ENCODE results near the gene SLC6A3. TPM values are rescaled to one million over a fixed set of nuclear protein-coding genes. Genes with fewer than 3 reads are reported as not detected.

The SLC6A3 gene
- total and polyA plus RNA-seq, 10 donors = 0.02 to 0.27 (median 0.07) TPM; not detected in 4

DNA sequence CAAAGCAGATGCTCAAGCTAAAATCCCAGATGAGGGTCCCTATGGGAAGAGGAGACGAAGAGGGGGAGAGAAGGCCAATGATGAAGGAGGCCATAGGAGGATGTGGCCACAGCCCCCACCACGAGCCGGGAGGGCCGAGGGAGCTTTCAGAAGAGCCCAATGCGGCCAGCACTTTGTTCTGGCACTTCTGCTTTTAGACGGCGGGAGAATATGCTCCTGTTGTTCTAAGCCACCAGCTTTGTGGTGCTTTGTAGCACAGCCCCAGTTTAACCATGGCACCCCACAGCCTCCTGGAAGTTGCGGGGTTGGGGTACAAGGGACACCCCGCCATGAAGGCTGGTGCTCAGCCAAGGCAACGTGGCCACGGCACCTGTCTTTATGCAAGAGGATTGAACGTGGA is 45.1 kb upstream of the SLC6A3 start:
- H3K27ac ChIP-seq = peak overlapping the region; percentile 37 to 96 (median 74)
- DNase-seq = no peak
- peak overlapping the region in 1 of 8 donors; percentile 42 for H3K4me3 ChIP-seq
- intact Hi-C loops (cut with DNase I; ENCODE audit: low total_unique reads) = loop anchor here (5.0 kb wide), 1 partner anchor 37 kb away; no protein-coding TSS in a partner anchor
- H3K9me3 ChIP-seq = no peaks in the 10 kb centered on the region
- no peaks in the 10 kb centered on the region for H3K27me3 ChIP-seq (replicated peaks in 1 of 7)
- H3K36me3 ChIP-seq = peaks cover 0 to 98% (median 81%) of the 10 kb centered on the region in 6 donors
- TF ChIP-seq POLR2AphosphoS5 (IDR thresholded peaks at IDR 0.05) (peak; percentile 31 to 59 (median 57)), CTCF (IDR thresholded peaks at IDR 0.05 in 8 of 11, conservative IDR thresholded peaks at IDR 0.05 in 3 of 11) (no peak)
- H3K4me1 ChIP-seq = peaks cover 26 to 100% (median 83%) of the 10 kb centered on the region in 6 donors
- WGBS, 5 donors = 41 to 64% (median 60%) methylated on average over 12 of the region's 12 CpGs

DNA sequence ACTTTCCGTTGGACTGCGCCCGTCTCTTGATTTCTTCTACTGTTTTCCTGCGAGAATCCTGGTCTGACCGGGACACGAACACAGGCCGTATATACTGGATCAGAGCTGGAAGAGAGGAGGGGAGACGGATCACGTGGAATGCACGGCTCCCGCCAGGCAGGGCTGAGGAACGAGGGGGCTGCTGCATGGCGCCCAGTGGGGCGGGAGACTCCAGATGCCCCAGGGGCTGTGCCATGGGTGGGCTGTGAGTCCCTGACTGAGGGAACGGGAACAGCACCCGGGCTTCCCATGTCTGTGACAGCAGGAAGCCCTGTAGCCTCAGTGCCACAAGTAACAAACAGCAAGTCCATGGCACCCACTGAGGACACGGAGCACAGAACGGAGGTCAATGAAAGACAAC is 44.5 kb upstream of the SLC6A3 start:
- Histone ChIP-seq H3K27me3 (replicated peaks in 1 of 7) (no peaks in the 10 kb centered on the region), H3K4me1 (peaks cover 27 to 100% (median 83%) of the 10 kb centered on the region in 6 donors), H3K27ac (peak overlapping the region; percentile 56 to 96 (median 74)), H3K36me3 (peaks cover 0 to 100% (median 86%) of the 10 kb centered on the region in 6 donors), H3K4me3 (peak overlapping the region in 1 of 8 donors; percentile 42), H3K9me3 (no peaks in the 10 kb centered on the region)
- WGBS, 5 donors = 81 to 95% (median 91%) methylated on average over 18 of the region's 18 CpGs
- no peak for DNase-seq
- TF ChIP-seq POLR2A (IDR thresholded peaks at IDR 0.05) (no peak), POLR2AphosphoS5 (IDR thresholded peaks at IDR 0.05) (no peak), CTCF (IDR thresholded peaks at IDR 0.05 in 8 of 11, conservative IDR thresholded peaks at IDR 0.05 in 3 of 11) (no peak)
- intact Hi-C loops (cut with DNase I; ENCODE audit: low total_unique reads) = loop anchor here (5.0 kb wide), 1 partner anchor 38 kb away; no protein-coding TSS in a partner anchor

DNA sequence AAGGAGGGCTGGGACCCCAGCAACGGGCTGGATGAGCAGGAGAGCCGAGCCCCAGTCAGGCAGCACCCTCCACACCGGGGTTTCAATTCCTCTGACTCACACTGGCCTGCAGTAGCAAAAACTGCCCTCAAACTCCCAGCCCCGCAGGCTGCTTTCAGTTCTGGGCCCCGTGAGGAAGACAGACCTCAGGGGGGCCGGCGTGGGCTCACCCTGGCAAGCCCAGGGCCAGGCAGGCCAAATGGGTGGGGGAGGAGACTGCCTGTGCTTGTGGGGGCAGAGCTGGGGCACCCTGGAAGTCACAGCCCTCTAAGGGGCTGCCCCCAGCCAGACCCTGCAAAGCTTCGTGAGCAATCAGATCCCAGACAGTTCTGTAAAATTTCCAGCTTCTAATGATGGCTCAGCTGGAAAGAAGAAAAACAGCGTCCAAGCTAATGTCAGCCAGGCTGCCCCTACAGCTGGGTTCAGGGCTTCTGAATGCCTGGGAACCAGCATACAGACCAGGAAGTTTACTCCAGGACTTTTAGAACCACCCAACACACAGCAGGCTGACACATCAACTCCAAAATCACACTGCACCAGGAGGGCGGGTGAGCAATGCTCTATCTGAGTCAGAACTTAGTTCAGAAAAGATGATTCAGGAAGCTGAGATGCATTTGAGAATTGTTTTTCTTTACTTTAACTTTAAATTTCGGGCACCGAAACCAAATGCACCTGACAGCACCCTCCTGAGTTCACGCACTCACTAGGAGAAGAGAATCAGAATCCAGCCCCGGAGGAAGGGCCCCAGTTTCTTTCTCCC is 43.8 kb upstream of the SLC6A3 start:
- intact Hi-C loops (cut with DNase I; ENCODE audit: low total_unique reads) = no loop called here
- WGBS, 5 donors = 62 to 72% (median 63%) methylated on average over 7 to 14 of the region's 14 CpGs
- peak overlapping the region in 1 of 8 donors; percentile 42 for H3K4me3 ChIP-seq

More for the DNA sequence above, 43.8 kb upstream of the SLC6A3 start:
- Histone ChIP-seq H3K4me1 (peaks cover 32 to 100% (median 83%) of the 10 kb centered on the region in 6 donors), H3K27me3 (replicated peaks in 1 of 7) (no peaks in the 10 kb centered on the region), H3K9me3 (no peaks in the 10 kb centered on the region), H3K36me3 (peaks cover 0 to 100% (median 89%) of the 10 kb centered on the region in 6 donors), H3K27ac (peak overlapping the region; percentile 56 to 96 (median 74))
- TF ChIP-seq POLR2AphosphoS5 (IDR thresholded peaks at IDR 0.05) (peak; percentile 3 to 69 (median 67)), CTCF (IDR thresholded peaks at IDR 0.05 in 8 of 11, conservative IDR thresholded peaks at IDR 0.05 in 3 of 11) (no peak), POLR2A (IDR thresholded peaks at IDR 0.05) (no peak)
- DNase-seq = no peak

Data from spleen (tissue), 11 donors.